IPS-18a (cell line): ENCODE data around the gene HOXB8.

ENCODE experiments used
- H3K27ac ChIP-seq: one replicate; pipeline ENCODE4 v1.5.1; 2013; ENCODE audit warnings: low read length
- H3K27me3 ChIP-seq: one replicate; pipeline ENCODE4 v1.6.1; 2013; ENCODE audit warnings: mild to moderate bottlenecking, low read length; ENCODE audit not compliant: control insufficient read depth, insufficient read depth
- H3K36me3 ChIP-seq: one replicate; pipeline ENCODE4 v1.6.1; 2013; ENCODE audit warnings: low read depth, low read length; ENCODE audit not compliant: control insufficient read depth
- H3K4me1 ChIP-seq: one replicate; pipeline ENCODE4 v1.6.1; 2013; ENCODE audit warnings: low read depth, low read length; ENCODE audit not compliant: control insufficient read depth
- H3K4me3 ChIP-seq: one replicate; pipeline ENCODE4 v1.5.1; 2013; ENCODE audit warnings: low read length
- H3K9ac ChIP-seq: one replicate; pipeline ENCODE4 v1.6.1; 2013; ENCODE audit warnings: mild to moderate bottlenecking, low read length, moderate library complexity
- H3K9me3 ChIP-seq: one replicate; pipeline ENCODE4 v1.6.1; 2013; ENCODE audit warnings: low read depth, low read length; ENCODE audit not compliant: control insufficient read depth

HOXB8 gene

DNA sequence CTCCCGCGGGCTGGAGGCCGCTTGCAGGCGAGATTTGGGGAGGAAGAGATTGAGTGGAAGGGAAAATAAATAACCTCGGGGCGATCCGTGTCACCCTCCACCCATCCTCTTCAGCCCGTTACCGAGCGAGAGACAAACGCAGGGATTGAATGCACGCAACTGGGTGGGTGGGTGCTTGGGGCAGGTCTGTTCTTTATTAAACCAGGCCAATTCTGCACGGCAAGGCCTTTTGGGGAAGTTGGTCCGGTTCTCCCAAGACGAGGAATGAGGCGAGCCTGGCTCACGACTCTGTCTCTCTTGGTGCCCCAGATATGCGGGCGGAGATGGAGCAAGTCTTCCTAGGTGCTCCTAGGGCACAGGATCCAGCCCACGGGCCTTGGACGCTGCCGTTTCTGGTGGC, 3.9 kb downstream of the HOXB8 start:
- H3K9me3 ChIP-seq = no peaks in the 10 kb centered on the region
- H3K36me3 ChIP-seq = no peaks in the 10 kb centered on the region
- H3K9ac ChIP-seq = no peak overlapping the region
- H3K27ac ChIP-seq = no peak overlapping the region
- no peak overlapping the region for H3K4me3 ChIP-seq
- H3K4me1 ChIP-seq = peaks cover 3% of the 10 kb centered on the region
- peaks cover 100% of the 10 kb centered on the region for H3K27me3 ChIP-seq

DNA sequence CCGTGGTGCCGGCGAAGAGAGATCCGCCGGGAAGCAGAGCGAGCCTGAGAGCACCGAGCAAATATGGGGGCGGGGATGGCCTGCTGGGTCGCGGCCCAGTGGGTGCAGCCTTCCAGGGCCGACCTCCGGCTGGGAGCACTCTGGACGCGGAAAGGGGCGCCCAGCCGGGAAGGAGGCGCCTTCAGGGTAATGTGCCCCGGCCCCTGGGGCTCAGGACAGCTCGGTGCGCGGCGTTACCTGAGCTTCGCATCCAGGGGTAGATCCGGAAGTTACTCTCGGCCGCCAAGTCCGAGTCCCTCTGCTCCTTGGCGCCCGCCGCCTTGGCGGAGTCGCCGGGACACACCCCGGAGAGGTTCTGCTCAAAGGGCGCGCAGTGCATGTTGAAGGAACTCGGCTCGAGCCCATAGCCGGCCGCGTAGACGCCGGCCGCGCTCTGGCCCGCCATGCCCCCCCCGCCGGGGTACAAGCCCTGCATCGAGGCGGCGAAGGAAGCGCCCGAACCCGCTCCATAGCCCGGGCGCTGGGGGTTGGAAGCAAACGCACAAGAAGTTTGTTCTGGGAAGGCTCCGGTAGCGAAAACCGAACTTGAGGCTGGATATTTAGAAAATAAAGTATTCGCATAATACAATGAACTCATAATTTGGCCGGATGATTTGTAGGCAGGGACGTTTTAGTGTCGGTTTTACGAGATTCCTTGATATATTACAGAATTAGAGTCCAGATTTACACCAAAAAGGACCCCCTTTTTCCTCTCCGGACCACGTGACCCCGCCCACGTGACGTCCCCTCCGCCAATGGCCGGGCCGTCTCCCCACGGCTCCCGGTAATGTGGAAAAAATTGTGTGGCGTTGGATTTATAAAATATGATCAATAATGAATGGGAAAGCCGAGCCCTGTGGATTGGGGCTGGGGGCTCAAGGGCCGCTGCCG, 4.5 kb downstream of the HOXB8 start, which contains the start of gene HOXB7:
Gene HOXB7, minus strand, starts transcription at position 736 of the 930 bp plus-strand sequence. Its CDS starts 99 bp downstream, at position 637.
- no peaks in the 10 kb centered on the region for H3K9me3 ChIP-seq
- no peak within 1 kb of the TSS for H3K27ac ChIP-seq
- H3K36me3 ChIP-seq = no peaks in the 10 kb centered on the region
- peaks cover 100% of the 10 kb centered on the region for H3K27me3 ChIP-seq
- no peak within 1 kb of the TSS for H3K9ac ChIP-seq
- H3K4me3 ChIP-seq = peak within 1 kb of the TSS; percentile 30
- H3K4me1 ChIP-seq = peaks cover 3% of the 10 kb centered on the region

DNA sequence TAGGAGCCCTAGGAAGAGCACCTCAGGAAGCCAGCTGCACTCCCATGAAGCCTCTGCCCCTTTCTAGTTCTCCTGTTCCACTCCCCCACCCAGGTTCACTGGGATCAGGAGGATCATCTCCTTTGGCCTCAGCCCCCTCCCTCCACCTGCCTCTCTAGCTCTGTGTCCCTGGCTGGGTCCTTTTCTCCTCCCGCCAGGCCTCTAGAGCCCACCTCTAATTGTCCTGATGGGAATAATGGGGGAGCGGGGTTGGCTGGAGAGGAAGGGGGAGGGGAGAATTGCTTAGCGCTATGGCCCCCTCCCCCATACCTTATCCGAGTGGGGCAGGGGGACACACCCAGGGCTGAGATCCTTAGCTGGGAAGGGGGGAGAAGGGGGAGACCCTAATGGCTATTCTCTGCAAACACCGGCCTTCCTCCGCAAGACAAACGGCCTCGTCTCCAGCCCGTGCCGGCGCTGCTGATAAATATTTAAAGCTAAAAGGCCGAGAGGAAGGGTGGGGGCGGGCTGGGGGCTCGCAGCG, 5.3 kb downstream of the HOXB8 start:
- Histone ChIP-seq H3K9ac (no peak overlapping the region), H3K4me3 (no peak overlapping the region), H3K27ac (no peak overlapping the region), H3K27me3 (peaks cover 100% of the 10 kb centered on the region), H3K9me3 (no peaks in the 10 kb centered on the region), H3K36me3 (no peaks in the 10 kb centered on the region), H3K4me1 (peaks cover 3% of the 10 kb centered on the region)

DNA sequence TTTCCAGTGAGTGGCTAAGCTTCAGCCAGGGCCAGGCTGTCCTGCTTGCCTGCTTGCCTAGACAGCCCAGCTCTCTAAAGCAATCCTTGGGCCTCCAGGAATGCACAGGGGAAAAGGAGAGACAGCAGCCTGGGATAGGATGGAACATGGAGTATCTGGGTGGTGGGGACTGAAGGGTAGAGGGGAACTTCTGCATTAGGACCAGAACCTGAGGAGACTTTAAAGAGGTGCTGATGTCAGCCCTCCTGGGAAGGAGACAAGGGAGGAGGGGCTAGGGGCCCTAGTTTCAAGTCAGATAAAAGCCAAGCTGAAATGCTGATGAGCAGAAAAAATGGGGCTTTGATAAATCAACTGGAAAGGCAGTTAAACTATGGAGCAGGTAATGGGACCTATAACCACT, 6.1 kb downstream of the HOXB8 start:
- Histone ChIP-seq H3K27ac (no peak overlapping the region), H3K4me1 (peaks cover 3% of the 10 kb centered on the region), H3K36me3 (no peaks in the 10 kb centered on the region), H3K9me3 (no peaks in the 10 kb centered on the region), H3K9ac (no peak overlapping the region), H3K27me3 (peaks cover 100% of the 10 kb centered on the region), H3K4me3 (no peak overlapping the region)

DNA sequence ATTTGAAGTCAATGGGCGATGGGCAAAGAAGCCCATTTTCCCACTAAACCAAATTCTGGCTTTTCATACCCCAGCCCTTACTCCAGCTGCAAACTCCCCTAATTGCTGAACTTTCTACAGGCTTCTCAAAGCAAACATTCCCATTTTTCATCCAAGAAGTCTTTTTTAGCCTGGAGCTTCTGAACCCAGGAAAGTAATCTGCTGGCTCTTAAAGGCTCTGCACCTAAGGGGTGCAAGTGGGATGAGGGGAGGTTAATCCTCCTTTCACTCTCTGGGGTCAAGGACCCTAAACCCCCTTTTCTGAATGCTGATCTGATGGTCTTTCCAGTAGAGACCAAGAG, 6.6 kb downstream of the HOXB8 start:
- H3K9ac ChIP-seq = no peak overlapping the region
- peaks cover 100% of the 10 kb centered on the region for H3K27me3 ChIP-seq
- no peak overlapping the region for H3K4me3 ChIP-seq
- H3K9me3 ChIP-seq = no peaks in the 10 kb centered on the region
- no peaks in the 10 kb centered on the region for H3K36me3 ChIP-seq
- no peak overlapping the region for H3K27ac ChIP-seq
- peaks cover 3% of the 10 kb centered on the region for H3K4me1 ChIP-seq

DNA sequence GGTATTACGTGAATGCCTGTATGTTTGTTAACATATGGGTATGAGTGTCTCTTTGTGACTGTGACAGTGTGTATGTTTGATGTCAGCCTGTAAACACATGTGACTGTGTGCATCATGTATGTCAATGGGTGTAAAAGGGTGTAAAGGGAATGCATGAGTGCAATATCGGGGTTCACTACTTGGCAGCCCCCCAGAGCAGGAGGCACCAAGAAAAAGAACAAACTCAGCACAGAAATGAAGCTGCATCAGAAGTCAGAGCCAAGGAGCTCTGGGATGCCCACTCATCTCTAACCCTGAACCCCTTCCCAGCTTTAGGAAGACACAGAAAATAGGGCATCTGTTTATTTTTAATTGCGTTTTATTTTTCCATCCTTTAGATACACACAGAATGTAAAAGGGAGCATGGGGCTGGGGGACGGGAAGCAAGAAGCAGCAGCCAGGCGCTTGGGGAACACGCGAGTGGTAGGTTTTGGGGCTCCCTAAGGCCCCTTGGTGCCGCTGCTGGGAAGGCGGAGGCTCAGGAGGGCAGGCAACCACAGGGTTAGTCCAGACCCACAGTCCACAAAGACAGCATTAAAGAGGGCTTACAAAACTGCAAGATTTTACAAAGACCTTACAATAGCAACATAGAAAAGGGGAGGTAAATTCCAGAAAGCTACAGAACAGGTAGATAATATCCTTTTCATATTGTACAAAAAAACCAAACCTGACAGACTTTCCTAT, 8.0 kb downstream of the HOXB8 start:
- Histone ChIP-seq H3K9me3 (no peaks in the 10 kb centered on the region), H3K4me3 (no peak overlapping the region), H3K4me1 (peaks cover 3% of the 10 kb centered on the region), H3K36me3 (no peaks in the 10 kb centered on the region), H3K27me3 (peaks cover 100% of the 10 kb centered on the region), H3K27ac (no peak overlapping the region), H3K9ac (no peak overlapping the region)

DNA sequence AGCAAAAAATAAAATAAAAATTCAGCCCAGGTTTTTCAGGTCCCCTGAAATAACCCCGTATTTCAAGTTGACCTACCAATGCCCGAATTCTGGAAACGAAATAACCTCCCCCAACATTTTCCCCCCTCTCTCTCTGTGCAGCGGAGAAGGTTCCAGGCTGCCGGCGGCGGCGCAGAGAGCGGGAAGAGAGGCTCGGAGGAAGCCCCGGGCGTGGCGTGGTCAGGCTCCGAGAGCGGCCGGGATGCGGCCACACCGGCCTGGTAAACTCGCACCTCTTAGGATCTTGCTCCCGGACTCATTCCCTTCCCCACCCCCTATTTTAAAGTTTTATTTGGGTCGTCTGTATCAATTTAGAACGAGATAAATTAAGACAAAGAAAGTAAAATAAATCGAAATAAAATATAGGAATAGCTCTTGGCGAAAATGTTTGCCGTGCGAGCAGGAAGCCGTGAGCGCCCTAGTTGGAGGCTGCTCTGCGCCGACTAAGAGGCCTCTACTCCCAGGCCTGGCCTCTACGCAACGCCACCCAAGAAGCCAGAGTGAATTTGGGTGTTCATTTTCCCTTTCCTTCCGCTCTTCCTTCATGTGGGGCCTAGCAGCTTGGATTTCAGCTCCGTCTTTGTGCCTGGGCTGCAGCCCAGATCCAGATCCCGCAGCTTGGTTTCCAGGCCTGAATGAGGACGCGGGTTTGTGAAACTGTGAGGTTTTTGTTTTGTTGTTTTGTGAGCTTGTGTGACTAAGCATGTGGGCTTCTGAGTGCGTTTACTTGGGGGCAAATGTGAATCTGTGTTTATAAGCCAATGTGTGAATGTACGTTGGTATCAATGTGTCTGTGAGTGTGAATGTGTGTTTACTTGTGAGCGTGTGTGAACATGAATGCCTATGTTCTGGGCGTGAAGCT, 8.9 kb downstream of the HOXB8 start:
- Histone ChIP-seq H3K4me1 (peaks cover 3% of the 10 kb centered on the region), H3K36me3 (no peaks in the 10 kb centered on the region), H3K9me3 (no peaks in the 10 kb centered on the region), H3K27me3 (peaks cover 100% of the 10 kb centered on the region), H3K27ac (no peak overlapping the region), H3K9ac (no peak overlapping the region), H3K4me3 (no peak overlapping the region)

DNA sequence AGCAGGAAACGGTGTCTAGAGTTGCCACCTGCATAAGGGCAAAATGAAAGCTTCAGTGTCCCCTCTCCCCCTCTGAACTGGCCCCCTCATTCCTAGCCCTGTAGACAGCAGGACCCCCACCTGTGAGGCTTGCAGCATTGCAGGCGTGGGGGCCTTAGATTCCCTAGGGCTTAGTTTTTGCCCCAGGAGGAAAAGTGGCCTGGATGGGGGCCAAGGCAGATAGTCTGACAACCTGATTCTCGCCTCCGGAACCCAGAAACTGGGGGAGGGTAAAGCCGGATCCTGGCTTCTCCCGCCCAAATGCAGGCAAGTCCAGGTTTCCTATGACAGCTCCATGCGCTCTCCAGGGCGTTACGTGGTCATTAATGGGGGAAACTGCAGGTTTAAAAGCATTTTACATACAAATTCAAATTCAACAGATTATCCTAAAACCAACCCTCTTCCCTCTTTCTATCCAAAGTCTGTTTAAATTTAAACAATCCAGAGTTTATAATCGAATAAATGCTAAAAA, 9.6 kb downstream of the HOXB8 start:
- H3K9me3 ChIP-seq = peaks cover 2% of the 10 kb centered on the region
- no peak overlapping the region for H3K27ac ChIP-seq
- H3K36me3 ChIP-seq = no peaks in the 10 kb centered on the region
- peaks cover under 1% of the 10 kb centered on the region for H3K4me1 ChIP-seq
- H3K9ac ChIP-seq = no peak overlapping the region
- H3K4me3 ChIP-seq = no peak overlapping the region
- H3K27me3 ChIP-seq = peaks cover 100% of the 10 kb centered on the region

DNA sequence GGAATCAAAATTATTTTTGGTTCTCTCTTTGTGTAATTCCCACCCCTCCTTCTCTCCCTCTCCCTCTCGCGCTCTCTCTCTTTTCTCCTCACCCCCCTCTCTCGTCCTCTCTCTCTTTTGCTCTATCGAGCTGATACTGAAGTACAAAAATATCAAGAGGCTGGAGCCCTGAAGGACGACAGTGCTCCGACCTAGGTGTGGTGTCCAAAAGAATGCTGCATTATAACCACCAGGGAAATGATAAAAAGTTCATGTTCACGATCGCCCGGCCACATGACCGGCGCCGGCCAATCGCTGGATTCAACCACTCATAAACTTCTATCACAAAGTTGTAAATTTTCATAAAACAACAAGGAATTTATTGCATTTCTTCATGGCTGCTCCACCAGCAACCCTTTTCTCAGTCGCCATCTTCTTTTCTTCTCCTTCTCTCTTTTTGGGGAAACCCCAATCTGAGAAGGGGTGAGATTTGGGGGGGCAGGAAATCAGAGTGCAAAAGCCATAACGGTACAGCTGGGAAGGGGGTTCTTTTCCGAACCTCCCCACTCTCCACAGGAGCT, 10.2 kb downstream of the HOXB8 start, which contains the start of gene HOXB6:
Gene HOXB6, minus strand, starts transcription at position 217 of the 560 bp plus-strand sequence. CDS start 6,836 bp downstream, outside the sequence.
- Histone ChIP-seq H3K27me3 (peaks cover 100% of the 10 kb centered on the region), H3K9ac (no peak within 1 kb of the TSS), H3K4me3 (no peak within 1 kb of the TSS)

DNA sequence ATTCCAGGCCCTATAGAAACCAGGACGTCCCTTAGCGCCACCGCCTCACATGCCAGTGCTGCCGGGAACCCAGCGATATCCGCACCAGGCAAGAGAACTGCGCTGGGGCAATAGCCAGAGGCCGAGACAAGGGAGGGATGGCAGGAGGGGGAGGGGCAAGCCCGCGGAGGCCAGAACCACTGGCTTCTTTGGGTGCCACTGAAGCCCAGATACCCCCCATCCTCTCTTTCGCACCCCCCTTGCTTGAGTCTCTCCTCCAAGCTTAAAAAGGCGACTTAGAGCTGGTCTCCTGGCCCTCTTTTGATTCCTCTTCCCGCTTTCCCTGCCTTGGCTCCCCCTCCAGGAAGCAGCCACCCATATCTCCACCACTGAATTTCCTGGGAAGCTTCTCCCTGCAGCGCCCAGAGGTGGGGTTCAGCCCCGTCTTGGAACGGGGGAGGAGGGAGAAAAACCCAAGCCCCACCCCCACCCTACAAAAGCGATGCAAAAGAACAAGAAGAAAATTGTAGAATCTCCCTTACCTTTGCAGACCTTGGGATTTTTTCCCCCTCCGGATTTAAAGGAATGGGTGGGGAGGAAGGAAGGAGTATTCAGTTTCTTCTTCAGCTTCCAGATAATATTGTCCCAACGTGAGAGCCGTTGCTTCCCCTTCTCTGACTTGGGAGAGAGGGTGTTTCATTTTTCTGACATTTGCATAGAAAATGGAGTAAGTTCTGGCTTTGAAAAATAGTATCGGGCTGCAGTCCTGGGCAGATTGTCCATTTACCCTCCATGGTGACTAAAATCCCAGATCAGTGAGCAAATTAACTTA, 10.9 kb downstream of the HOXB8 start:
- Histone ChIP-seq H3K27ac (no peak overlapping the region), H3K27me3 (peaks cover 100% of the 10 kb centered on the region), H3K36me3 (no peaks in the 10 kb centered on the region), H3K4me1 (no peaks in the 10 kb centered on the region), H3K9me3 (peaks cover 2% of the 10 kb centered on the region), H3K9ac (no peak overlapping the region), H3K4me3 (no peak overlapping the region)

More for the DNA sequence above, 10.2 kb downstream of the HOXB8 start, which contains the start of gene HOXB6:
- H3K36me3 ChIP-seq = no peaks in the 10 kb centered on the region
- H3K27ac ChIP-seq = no peak within 1 kb of the TSS
- no peaks in the 10 kb centered on the region for H3K4me1 ChIP-seq
- peaks cover 2% of the 10 kb centered on the region for H3K9me3 ChIP-seq
